Dermis microvascular lymphatic vessel endothelial cell (primary cell): ENCODE data around the gene GRK7. TPM values are rescaled to one million over a fixed set of nuclear protein-coding genes. Genes with fewer than 3 reads are reported as not detected.
"Not testable (repeated sequence)": the region's sequence is repeated elsewhere in the genome, so short reads cannot be mapped to it uniquely, and the experiment has no call there.

Source experiments
- DNase-seq, 2 donors: peaks; one replicate each; pipeline versions ENCODE4 v3.0.0 to v3.0.0-alpha.2; 2010; ENCODE audit warnings: low read depth in 2 of 2
- total RNA-seq: library from RNA; depleted of rRNA; stranded (reverse); fragments of >200 nt; gene quantifications from 2 replicates; pipeline ENCODE4 v1.2.1, GENCODE V29; 2014

The GRK7 gene
- total RNA-seq, 1 donor from 2014 or later: not detected

GRCh38 chr3:141795276-141795675 is 32.1 kb downstream of the GRK7 start:
- no peak for DNase-seq

GRCh38 chr3:141795741-141796080 is 32.5 kb downstream of the GRK7 start:
- no peak for DNase-seq

DNA sequence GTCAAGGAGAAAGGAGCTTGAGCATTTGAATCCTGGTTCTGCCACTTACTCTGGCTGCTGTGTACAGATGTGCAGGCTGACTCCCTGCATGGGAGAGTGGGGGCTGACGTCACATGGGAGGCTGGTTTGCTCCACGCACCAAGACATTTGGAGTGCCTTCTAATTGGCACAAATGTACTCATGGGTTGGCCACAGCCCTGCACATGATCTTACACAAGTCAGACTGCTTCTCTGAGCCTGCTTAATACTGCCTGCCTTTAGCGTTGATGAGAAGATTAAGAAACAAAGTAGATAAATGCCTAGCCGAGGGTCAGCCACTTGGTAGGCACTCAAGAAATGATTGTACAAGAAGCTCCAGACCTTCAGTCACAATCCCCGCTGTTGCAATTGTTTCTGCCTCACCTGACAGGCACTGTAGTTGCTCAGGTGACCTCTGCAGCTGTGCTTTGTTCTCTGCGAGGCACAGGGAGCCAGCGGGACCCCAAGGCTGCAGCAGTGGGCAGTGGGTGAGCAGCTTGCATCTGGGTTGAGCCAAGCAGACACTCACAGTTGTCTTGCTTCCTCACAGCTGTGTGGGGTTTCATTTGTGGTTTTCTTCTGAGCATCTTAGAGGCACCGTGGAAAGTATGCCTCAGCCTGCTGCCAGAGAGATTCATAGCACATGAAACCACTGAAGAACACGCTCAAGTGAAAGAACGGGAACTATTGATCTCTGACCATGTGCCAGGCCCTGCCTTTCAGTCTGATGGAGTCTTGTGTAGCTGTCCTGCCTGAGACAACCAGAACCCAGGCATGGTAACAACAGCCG is 33.1 kb downstream of the GRK7 start:
- DNase-seq: no peak

DNA sequence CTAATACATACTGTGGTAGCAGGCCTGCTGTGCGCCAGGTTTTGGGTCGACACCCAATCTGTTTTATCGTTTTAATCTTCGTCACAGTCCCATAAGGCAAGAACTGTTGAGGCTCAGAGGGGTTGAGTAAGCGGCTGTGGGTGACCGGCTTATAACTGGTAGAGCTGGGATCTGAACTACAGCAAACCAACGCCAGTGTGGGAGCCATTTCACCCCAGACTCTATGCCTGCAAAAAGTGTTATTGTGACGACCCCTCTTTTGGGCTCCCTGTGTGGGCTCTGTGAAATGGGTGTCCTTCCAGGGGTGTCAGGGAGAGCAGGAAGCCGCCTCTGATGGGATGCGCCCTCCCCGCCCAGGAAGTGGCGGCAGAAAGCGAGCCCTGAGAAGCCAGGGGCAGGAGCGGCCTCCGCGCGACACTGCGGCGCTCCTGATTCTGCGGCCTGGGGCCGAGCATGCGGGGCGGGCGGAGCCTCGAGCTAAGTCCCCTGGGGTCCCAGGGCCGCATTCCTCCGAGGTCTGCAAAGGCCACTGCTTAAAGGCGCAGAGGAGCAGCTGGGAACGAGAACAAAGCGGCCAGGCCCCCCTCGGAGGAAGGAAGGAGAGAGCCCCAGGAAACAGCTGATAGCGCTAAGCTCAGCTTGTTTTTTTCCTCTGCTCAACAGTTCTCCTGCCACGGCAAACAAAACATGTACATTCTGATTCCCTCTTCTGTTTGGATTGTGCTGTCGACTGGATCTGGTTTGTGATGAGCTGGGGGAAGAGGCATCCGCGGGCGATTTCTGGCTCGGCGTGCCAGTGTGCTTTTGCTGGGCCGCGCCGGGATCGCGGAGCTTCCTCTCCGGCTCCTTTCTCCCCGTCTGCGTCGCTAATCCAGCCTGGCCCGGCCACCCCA is 33.9 kb downstream of the GRK7 start:
- peak; percentile 66 to 90 for DNase-seq

- no peak for DNase-seq
These were observed 34.7 kb downstream of the GRK7 start for GRCh38 chr3:141797819-141798447.

DNA sequence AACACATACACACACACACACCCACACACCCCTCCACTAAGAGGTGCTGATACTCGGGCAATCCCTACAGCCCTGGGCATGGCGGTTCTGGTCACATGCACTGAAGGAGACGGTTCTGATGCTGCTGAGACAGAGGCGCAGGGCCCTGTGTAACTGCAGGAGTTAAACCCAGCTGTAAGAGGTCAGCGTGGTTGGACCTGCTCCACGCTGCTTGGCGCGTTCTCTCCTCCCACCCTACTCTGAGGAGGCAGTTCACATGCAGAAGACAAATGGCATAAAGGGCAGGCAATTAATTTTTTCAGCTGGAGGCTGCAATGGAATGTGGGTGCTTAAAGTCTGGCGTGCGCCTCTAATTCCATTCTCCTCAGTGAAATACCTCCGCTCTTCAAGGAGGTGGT is 35.2 kb downstream of the GRK7 start:
- no peak for DNase-seq

- no peak for DNase-seq
These were observed 39.3 kb downstream of the GRK7 start for GRCh38 chr3:141802316-141803077.

GRCh38 chr3:141803538-141803937 is 40.3 kb downstream of the GRK7 start:
- DNase-seq: not testable (repeated sequence)

GRCh38 chr3:141804447-141804777 is 41.2 kb downstream of the GRK7 start:
- DNase-seq: no peak

DNA sequence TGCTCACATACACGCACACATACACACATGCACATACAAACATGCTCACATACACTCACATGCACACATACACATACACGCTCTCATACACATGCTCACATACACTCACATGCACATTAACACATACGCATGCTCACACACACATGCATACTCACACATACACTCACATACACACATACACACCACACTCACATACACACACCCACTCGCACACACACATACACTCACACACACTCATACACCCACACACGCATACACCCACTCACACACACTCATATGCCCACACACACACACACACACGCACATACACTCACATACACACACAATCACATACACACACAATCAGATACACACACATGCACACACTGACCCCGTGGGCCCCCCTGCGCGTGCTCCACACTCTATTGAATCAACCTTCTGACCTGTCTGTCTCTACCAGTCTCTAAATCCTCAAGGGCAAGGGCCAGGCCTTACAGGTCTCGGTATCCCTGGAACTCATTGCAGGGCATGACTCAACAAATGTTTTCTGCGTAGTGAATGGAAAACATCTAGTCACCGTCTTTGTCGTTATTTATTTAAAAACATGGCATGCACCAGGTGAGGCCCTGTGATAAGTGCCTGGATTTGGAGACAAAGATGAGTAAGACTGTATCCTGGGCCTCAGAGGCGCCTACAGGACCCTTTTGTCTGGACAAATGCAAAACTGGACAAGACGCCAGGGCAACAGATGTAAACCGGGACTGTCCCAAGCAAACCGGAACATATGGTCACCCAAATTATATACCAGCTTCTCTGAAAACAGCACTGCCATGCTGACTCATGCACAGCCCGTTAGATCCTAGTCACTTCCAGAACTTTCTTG is 41.8 kb downstream of the GRK7 start:
- DNase-seq: no peak

GRCh38 chr3:141807277-141808033 is 44.2 kb downstream of the GRK7 start:
- DNase-seq: no peak

GRCh38 chr3:141808586-141808985 is 45.4 kb downstream of the GRK7 start:
- DNase-seq: no peak

DNA sequence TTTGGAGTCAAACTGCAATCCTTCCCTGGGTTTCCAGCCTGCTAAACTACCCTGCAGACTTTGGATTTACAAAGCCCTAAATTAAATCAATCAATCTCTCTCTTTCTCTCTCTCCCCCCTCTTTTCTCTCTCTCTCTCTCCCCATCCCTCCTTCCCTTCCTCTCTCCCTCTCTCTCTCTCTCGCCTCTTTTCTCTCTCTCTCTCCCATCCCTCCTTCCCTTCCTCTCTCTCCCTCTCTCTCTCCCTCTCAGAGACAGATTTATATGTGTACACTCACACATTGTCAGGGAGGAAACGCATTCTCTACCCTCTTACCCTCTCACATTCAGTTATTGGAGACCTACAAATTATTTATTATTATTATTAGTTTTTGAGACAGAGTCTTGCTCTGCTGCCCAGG is 47.0 kb downstream of the GRK7 start:
- DNase-seq: no peak

DNA sequence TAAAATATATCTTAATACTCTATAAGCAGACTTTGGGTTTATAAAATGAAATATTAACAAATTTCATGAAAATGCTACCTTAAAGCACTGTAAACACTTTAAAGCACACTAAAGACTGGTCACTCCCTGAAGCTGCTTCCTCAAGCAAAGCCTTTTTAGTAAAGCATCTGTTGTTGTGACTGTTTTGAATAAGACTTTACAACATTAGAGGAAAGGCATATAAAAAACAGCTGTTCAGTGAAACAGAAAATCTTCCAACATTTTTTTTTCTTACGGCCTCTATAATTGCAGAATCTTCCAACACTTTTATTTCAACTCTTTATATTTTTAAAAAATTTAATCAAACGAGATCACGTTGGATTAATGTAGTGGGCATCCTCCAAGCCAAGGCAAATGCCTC is 48.1 kb downstream of the GRK7 start:
- DNase-seq: no peak

GRCh38 chr3:141812084-141812483 is 48.9 kb downstream of the GRK7 start:
- DNase-seq: no peak

DNA sequence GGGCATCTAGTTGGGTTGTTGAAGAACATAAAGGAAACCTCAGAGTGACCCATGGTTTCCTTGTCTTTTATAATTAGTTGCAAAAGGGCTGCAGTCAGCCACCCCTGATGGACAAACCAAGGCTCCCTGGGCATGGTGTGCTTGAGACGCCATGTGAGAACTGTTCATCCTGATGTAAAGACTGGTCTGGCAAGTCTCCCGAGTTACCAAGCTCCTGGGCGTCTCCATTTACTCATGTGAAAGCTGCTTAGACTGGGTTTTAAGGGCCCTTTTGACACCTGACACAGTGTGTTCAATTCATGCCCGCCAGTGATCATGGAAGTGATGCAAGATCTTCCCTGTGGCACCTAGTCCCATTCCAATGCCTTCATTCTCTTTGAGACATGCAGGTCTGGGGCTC is 49.4 kb downstream of the GRK7 start:
- no peak for DNase-seq
